MCF 10A (cell line): ENCODE results near the gene SIGLEC1. TPM values are rescaled to one million over a fixed set of nuclear protein-coding genes. Genes with fewer than 3 reads are reported as not detected.

Experiments
- BruUV-seq: library from RNA; stranded (reverse); fragments of 400-500 nt; replicated peaks from 2 replicates; lab custom pipeline; 2021; lab: Mats Ljungman, UMichigan
- CTCF ChIA-PET: fragments of 300-600 bp; sonication (Branson Sonifier 250); formaldehyde crosslinking; extraction: SDS; loops from one replicate; lab custom pipeline; 2021; ENCODE audit warnings: antibody characterized with exemption, inconsistent platforms; lab: Yijun Ruan, JAX
- POLR2A ChIA-PET: fragments of 300-600, 350-650 bp; sonication (Branson Sonifier 250); formaldehyde crosslinking; extraction: SDS; loops from one replicate; lab custom pipeline; 2020; ENCODE audit warnings: antibody characterized with exemption, inconsistent platforms; lab: Yijun Ruan, JAX
- DNase-seq: peaks from one replicate; pipeline ENCODE4 v3.0.0-alpha.2; 2018; ENCODE audit not compliant: unreplicated experiment
- H3K27ac Mint-ChIP-seq: one replicate; pipeline ENCODE4 v1.8.0; 2022; ENCODE audit warnings: mild to moderate bottlenecking, low read depth, mixed read lengths; ENCODE audit not compliant: unreplicated experiment
- H3K27me3 Mint-ChIP-seq: one replicate; pipeline ENCODE4 v1.8.0; 2022; ENCODE audit warnings: mixed read lengths; ENCODE audit not compliant: insufficient read depth, unreplicated experiment
- H3K36me3 Mint-ChIP-seq: one replicate; pipeline ENCODE4 v1.8.0; 2022; ENCODE audit warnings: mild to moderate bottlenecking, moderate library complexity, mixed read lengths; ENCODE audit not compliant: insufficient read depth, unreplicated experiment
- H3K4me1 Mint-ChIP-seq: one replicate; pipeline ENCODE4 v1.8.0; 2022; ENCODE audit warnings: mixed read lengths; ENCODE audit not compliant: insufficient read depth, unreplicated experiment
- H3K4me3 Mint-ChIP-seq: one replicate; pipeline ENCODE4 v1.8.0; 2022; ENCODE audit warnings: mild to moderate bottlenecking, moderate library complexity, mixed read lengths; ENCODE audit not compliant: unreplicated experiment
- H3K9me3 Mint-ChIP-seq: one replicate; pipeline ENCODE4 v1.8.0; 2022; ENCODE audit warnings: mixed read lengths; ENCODE audit not compliant: unreplicated experiment
- intact Hi-C: fragments of 100-400 bp; cut with micrococcal nuclease; formaldehyde crosslinking; loops from 2 replicates; pipeline ENCODE4 v1.14.1; 2022
- total RNA-seq: library from RNA; stranded (reverse); gene quantifications from 2 replicates; pipeline ENCODE4 v1.2.3, GENCODE V29; 2022
- TF ChIP-seq, protein P1 (sequence below): fragments of 200-600 bp; IDR thresholded peaks from one replicate; pipeline ENCODE4 v1.8.0; 2022; ENCODE audit warnings: antibody characterized with exemption, mild to moderate bottlenecking; ENCODE audit not compliant: unreplicated experiment

The SIGLEC1 gene
- total RNA-seq, 1 experiment from 2014 or later: not detected

DNA sequence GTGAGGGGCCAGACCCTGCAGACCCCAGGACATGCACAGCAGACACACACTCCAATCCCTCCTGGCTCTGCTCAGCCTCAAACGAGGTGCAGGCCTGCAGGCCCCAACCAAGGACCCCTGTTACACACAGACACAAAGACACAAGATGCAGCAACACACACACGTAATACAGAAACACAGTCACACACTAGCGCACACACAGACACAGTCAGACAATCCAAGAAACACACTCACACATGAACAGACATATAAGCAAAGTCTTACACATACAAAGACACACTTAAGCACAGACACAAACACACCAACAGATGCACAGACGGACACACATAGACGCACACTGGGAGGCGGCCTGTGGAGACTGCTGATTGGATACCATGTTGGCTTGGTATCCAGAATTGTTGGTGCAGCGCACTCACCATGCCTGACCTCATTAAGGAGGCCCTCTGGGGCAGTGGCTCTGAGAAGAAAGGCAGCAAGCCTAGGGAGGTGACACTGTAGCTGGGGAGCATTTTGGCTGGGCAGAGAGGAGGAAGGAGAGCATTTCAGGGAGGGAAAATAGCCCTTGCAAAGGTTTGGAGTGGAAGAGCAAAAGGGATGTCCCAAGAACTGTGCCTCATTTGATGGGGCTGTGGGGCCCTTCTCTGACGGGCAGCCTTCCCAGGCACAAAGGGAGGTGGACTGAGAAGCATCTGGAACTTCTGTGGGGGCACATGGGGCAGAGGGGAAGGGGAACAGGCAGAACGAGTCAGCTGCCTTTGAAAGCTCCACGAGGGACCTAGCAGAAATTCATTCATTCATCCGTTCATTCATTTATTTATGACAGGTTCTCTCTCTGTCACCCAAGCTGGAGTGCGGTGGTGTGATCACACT is 18.6 kb upstream of the SIGLEC1 start:
- ChIA-PET POLR2A (interaction anchor here (0.6 to 0.7 kb wide), 3 partner anchors 10 to 874 kb away, joined by 3 to 4 read pairs (median 3); no protein-coding TSS in a partner anchor), CTCF (interaction anchor here (0.7 to 2.1 kb wide), 3 partner anchors 10 to 22 kb away, joined by 3 to 7 read pairs (median 3); no protein-coding TSS in a partner anchor)
- Mint-ChIP-seq H3K36me3 (peaks cover 5% of the 10 kb centered on the region), H3K9me3 (no peaks in the 10 kb centered on the region), H3K27ac (no peak overlapping the region), H3K4me3 (no peak overlapping the region), H3K27me3 (peaks cover 15% of the 10 kb centered on the region), H3K4me1 (peaks cover 31% of the 10 kb centered on the region)
- intact Hi-C loops: no loop called here
- BruUV-seq: no TSS peak
- no peak for DNase-seq
- TF ChIP-seq, protein P1, sequence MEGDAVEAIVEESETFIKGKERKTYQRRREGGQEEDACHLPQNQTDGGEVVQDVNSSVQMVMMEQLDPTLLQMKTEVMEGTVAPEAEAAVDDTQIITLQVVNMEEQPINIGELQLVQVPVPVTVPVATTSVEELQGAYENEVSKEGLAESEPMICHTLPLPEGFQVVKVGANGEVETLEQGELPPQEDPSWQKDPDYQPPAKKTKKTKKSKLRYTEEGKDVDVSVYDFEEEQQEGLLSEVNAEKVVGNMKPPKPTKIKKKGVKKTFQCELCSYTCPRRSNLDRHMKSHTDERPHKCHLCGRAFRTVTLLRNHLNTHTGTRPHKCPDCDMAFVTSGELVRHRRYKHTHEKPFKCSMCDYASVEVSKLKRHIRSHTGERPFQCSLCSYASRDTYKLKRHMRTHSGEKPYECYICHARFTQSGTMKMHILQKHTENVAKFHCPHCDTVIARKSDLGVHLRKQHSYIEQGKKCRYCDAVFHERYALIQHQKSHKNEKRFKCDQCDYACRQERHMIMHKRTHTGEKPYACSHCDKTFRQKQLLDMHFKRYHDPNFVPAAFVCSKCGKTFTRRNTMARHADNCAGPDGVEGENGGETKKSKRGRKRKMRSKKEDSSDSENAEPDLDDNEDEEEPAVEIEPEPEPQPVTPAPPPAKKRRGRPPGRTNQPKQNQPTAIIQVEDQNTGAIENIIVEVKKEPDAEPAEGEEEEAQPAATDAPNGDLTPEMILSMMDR: no peak

DNA sequence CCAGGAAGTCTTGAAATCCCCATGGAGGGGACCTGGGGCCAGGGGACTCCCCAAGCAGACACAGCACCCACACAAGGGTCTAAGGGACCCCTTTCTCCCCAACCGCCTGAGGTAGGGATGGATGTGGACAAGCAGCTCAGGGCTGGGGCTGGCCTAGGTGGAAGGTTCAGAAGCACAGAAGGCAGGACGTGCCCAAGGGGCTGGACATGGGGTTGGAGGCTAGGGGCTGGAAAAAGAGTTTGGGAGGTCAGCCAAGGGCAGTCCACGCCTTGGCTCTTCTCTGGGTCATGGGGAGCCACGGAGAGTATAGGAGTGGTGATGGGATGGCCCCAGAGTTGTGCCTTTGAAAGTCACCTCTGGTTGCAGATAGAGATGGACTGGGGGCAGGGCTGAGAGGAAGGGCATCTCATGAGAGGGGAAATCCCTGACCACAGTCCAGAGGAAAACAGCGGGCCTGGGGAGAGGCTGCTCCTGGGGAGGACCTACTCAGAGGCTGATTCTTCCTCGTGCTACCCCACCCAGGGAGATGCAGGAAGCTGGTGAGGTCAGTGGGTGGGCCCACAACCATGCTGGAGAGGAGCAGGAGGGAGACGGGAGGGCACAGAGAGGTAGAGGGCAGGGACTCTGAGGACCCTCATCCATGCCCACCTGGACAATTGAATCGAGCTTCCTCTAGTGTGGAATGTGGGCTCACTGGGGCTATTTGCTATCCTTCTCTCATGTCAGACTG is 17.6 kb upstream of the SIGLEC1 start:
- BruUV-seq: no TSS peak
- CTCF ChIA-PET: interaction anchor here (0.5 to 2.3 kb wide), 5 partner anchors 12 to 264 kb away, joined by 3 to 10 read pairs (median 6); no protein-coding TSS in a partner anchor
- H3K27me3 Mint-ChIP-seq: peaks cover 15% of the 10 kb centered on the region

DNA sequence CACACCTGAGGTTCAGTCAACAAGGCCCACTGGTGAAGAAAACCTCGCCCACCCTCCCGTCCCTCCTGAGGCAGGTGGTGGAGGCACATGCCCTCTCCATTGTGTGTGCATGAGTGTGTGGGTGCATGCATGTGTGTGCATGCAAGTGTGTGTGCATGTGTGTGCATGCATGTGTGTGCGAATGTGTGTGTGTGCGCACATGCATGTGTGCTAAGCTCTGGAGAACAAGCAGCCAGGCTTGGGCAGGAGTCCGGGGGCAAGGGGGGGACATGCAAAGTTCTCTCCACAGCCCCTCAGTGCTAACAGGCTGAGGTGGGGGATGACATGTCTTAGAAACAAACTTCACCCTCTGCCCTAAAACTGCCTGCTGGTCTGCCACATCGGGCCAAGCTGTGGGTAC is 17.0 kb upstream of the SIGLEC1 start:
- DNase-seq: no peak
- CTCF ChIA-PET: interaction anchor here (0.6 to 2.3 kb wide), 4 partner anchors 11 to 52 kb away, joined by 3 to 10 read pairs (median 6); no protein-coding TSS in a partner anchor
- peaks cover 28% of the 10 kb centered on the region for H3K4me1 Mint-ChIP-seq
- no peak overlapping the region for H3K27ac Mint-ChIP-seq
- intact Hi-C loops: no loop called here
- BruUV-seq: no TSS peak
- H3K9me3 Mint-ChIP-seq: no peaks in the 10 kb centered on the region
- TF ChIP-seq, protein P1: no peak
- H3K4me3 Mint-ChIP-seq: no peak overlapping the region
- H3K27me3 Mint-ChIP-seq: peaks cover 19% of the 10 kb centered on the region
- H3K36me3 Mint-ChIP-seq: peaks cover 5% of the 10 kb centered on the region
- POLR2A ChIA-PET: interaction anchor here (1.1 kb wide), 1 partner anchor 35 kb away, joined by 3 read pairs; no protein-coding TSS in a partner anchor

More for the DNA sequence above, 17.6 kb upstream of the SIGLEC1 start:
- H3K4me1 Mint-ChIP-seq: peaks cover 31% of the 10 kb centered on the region
- POLR2A ChIA-PET: no interaction called here
- peaks cover 5% of the 10 kb centered on the region for H3K36me3 Mint-ChIP-seq
- no peak overlapping the region for H3K27ac Mint-ChIP-seq
- no peak for DNase-seq
- intact Hi-C loops: no loop called here
- TF ChIP-seq, protein P1: no peak
- no peaks in the 10 kb centered on the region for H3K9me3 Mint-ChIP-seq
- no peak overlapping the region for H3K4me3 Mint-ChIP-seq

DNA sequence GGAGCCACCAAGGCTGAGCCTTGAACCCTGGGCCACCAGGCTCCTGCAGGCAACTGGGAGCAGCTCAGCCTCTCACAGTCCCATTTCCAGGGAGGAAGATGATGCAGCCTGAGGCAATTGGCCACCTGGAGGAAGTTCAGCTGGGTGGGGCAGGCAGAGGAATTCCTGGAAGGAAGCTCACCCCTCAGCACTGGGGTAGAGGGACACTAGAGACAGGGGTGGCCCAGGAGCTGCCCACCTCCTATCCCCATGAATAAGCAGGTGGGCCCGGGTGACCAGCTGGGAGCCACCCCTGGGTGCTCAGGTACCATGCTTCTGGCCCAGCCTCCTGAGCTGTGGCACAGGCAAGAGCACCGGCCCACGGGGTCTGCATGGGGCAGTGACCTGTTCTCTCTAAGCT is 16.5 kb upstream of the SIGLEC1 start:
- no peak for DNase-seq
- H3K27me3 Mint-ChIP-seq: peaks cover 24% of the 10 kb centered on the region
- peaks cover 23% of the 10 kb centered on the region for H3K4me1 Mint-ChIP-seq
- POLR2A ChIA-PET: interaction anchor here (1.1 kb wide), 1 partner anchor 35 kb away, joined by 3 read pairs; no protein-coding TSS in a partner anchor
- H3K27ac Mint-ChIP-seq: no peak overlapping the region
- H3K9me3 Mint-ChIP-seq: no peaks in the 10 kb centered on the region
- no peak overlapping the region for H3K4me3 Mint-ChIP-seq
- TF ChIP-seq, protein P1: no peak
- CTCF ChIA-PET: interaction anchor here (0.5 to 2.3 kb wide), 5 partner anchors 10 to 1675 kb away, joined by 3 to 10 read pairs (median 5); no protein-coding TSS in a partner anchor
- no TSS peak for BruUV-seq
- H3K36me3 Mint-ChIP-seq: peaks cover 5% of the 10 kb centered on the region
- intact Hi-C loops: no loop called here
